Thoracic aorta (tissue), 2 donors: ENCODE results near the gene CKB. TPM values are rescaled to one million over a fixed set of nuclear protein-coding genes. Genes with fewer than 3 reads are reported as not detected.

Source experiments
- ATAC-seq: fragments of 150-250 bp; one replicate; pipeline ENCODE4 v1.8.0; 2017; ENCODE audit warnings: low read depth; ENCODE audit not compliant: insufficient number of reproducible peaks, low FRiP score
- DNase-seq: peaks from one replicate; pipeline ENCODE4 v3.0.0-alpha.2; 2020; ENCODE audit warnings: low spot score
- H3K27ac ChIP-seq, 2 donors: fragments of 200-600 bp; sonication (generic); 1 replicate in 1 of 2; 2 replicates in 1 of 2; pipeline ENCODE4 v1.5.1; 2016; ENCODE audit warnings: mild to moderate bottlenecking in 2 of 2, moderate library complexity in 2 of 2
- H3K27me3 ChIP-seq: fragments of 200-600 bp; sonication (generic); replicated peaks from 2 replicates; pipeline ENCODE4 v1.6.0; 2016; ENCODE audit warnings: mild to moderate bottlenecking; ENCODE audit not compliant: insufficient read depth
- H3K36me3 ChIP-seq: fragments of 200-600 bp; sonication (generic); one replicate; pipeline ENCODE4 v1.5.1; 2016
- H3K4me1 ChIP-seq, 2 donors: fragments of 200-600 bp; sonication (generic); 1 replicate in 1 of 2; 2 replicates in 1 of 2; pipeline versions ENCODE4 v1.5.1 to v1.6.0; 2016; ENCODE audit warnings: low read depth in 2 of 2, mild to moderate bottlenecking in 1 of 2; ENCODE audit not compliant: control insufficient read depth in 1 of 2
- H3K4me3 ChIP-seq: fragments of 200-600 bp; sonication (generic); 2 replicates; pipeline ENCODE4 v1.5.1; 2016; ENCODE audit warnings: mild to moderate bottlenecking
- H3K9me3 ChIP-seq: fragments of 200-600 bp; sonication (generic); 2 replicates; pipeline ENCODE4 v1.5.1; 2016
- CTCF ChIP-seq: fragments of 200-600 bp; sonication (generic); IDR thresholded peaks from one replicate; pipeline ENCODE4 v1.5.1; 2019; ENCODE audit warnings: antibody characterized with exemption
- total RNA-seq, 2 donors: library from RNA; depleted of rRNA; stranded (reverse); fragments of >200 nt; gene quantifications; one replicate each; pipeline versions ENCODE4 v1.1.0 to v1.2.3, GENCODE V29; 2016

The CKB gene
- total RNA-seq, 2 donors from 2014 or later, result 109 to 159 TPM

GRCh38 chr14:103530390-103530789, 7.8 kb upstream of the CKB start:
- TF ChIP-seq CTCF, result no peak
- ATAC-seq (no peak), DNase-seq (no peak)
- H3K4me1 ChIP-seq, result peaks cover 21 to 56% of the 10 kb centered on the region in 2 donors
- no peaks in the 10 kb centered on the region for H3K9me3 ChIP-seq
- H3K27me3 ChIP-seq, result no peaks in the 10 kb centered on the region
- no peak overlapping the region for H3K27ac ChIP-seq
- H3K4me3 ChIP-seq, result peak overlapping the region; percentile 99
- H3K36me3 ChIP-seq, result peaks cover 3% of the 10 kb centered on the region

- no peaks in the 10 kb centered on the region for H3K9me3 ChIP-seq
- peaks cover 3% of the 10 kb centered on the region for H3K36me3 ChIP-seq
- ATAC-seq, result no peak
- H3K4me3 ChIP-seq, result peak overlapping the region; percentile 99
- no peaks in the 10 kb centered on the region for H3K27me3 ChIP-seq
- no peak for TF ChIP-seq CTCF
- peaks cover 21 to 54% of the 10 kb centered on the region in 2 donors for H3K4me1 ChIP-seq
- DNase-seq, result no peak
- peak overlapping the region; percentile 36 to 51 for H3K27ac ChIP-seq
Observed at GRCh38 chr14:103529383-103530365, 7.0 kb upstream of the CKB start.

- Histone ChIP-seq H3K27ac (peak within 1 kb of the TSS; percentile 54 to 81), H3K36me3 (peaks cover under 1% of the 10 kb centered on the region), H3K4me1 (peaks cover 21 to 45% of the 10 kb centered on the region in 2 donors), H3K4me3 (peak within 1 kb of the TSS; percentile 99), H3K27me3 (no peaks in the 10 kb centered on the region), H3K9me3 (no peaks in the 10 kb centered on the region)
- peak; percentile 49 for DNase-seq
- no peak for TF ChIP-seq CTCF
- peak; percentile 81 for ATAC-seq
Observed at GRCh38 chr14:103528587-103529382, 6.2 kb upstream of the CKB start, which contains the start of gene TRMT61A. TRMT61A (plus strand) TSS chr14:103529196; CDS start chr14:103529979, 783 bp downstream.

GRCh38 chr14:103528146-103528586, 5.5 kb upstream of the CKB start:
- Histone ChIP-seq H3K4me1 (peaks cover 15 to 42% of the 10 kb centered on the region in 2 donors), H3K36me3 (no peaks in the 10 kb centered on the region), H3K27me3 (no peaks in the 10 kb centered on the region), H3K4me3 (peak overlapping the region; percentile 99), H3K9me3 (no peaks in the 10 kb centered on the region), H3K27ac (peak overlapping the region; percentile 54 to 81)
- no peak for TF ChIP-seq CTCF
- no peak for DNase-seq
- no peak for ATAC-seq
